ENCODE measurements around the gene USP24. TPM values are rescaled to one million over a fixed set of nuclear protein-coding genes. Genes with fewer than 3 reads are reported as not detected.

The USP24 gene
- total RNA-seq, 1 donor = 43.1 TPM

DNA sequence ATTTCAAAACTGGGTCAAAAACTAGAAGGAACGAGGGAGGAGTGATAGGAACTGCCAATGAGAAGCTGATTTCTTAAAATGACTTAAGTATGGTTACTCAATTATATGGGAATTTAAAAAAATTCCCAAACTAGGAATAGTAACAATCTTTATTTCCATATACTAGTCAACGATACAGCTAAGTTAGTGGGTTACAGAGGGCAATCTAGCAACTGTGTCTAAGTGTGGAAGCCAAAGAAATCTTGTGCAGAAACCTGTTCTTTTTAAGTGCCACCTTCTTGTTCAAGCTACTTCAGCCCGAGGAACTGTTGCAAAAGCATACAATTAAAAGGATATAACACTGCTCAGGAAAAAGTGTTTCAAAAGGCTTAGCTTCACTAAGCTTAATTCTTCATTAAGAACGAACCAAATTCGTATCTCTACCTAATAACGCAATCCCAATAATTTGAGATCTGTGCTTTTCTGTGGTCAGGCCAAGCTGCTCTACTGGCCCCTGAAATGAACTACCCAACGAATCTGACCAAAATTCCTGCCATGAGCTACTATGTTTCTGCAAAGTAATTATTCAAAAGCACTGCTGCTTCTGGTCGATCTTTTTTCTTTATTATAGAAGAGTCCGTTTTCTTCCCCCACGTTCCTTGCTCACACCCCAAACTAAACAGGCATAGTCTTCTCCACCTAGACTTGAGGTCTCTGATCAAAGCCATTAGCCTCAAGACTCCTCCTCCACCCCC is 1.8 kb downstream of the USP24 start:
- Histone ChIP-seq H3K4me3 (ENCODE audit: insufficient read depth, low read length) (peak overlapping the region; percentile 91), H3K36me3 (ENCODE audit: insufficient read depth, low read length) (no peaks in the 10 kb centered on the region), H3K27ac (ENCODE audit: low read depth, low read length) (peak overlapping the region; percentile 67), H3K9me3 (ENCODE audit: low read depth, low read length) (no peaks in the 10 kb centered on the region), H4K20me1 (ENCODE audit: insufficient read depth, low read length) (peaks cover 35% of the 10 kb centered on the region), H3K27me3 (ENCODE audit: insufficient read depth, low read length) (no peaks in the 10 kb centered on the region), H3K4me2 (ENCODE audit: insufficient read depth, low read length) (peak overlapping the region; percentile 98), H3K79me2 (ENCODE audit: insufficient read depth, low read length) (peaks cover 75% of the 10 kb centered on the region), H2AFZ (ENCODE audit: low read length) (peak overlapping the region; percentile 66), H3K4me1 (ENCODE audit: insufficient read depth, low read length) (peaks cover 39% of the 10 kb centered on the region)
- DNase-seq (ENCODE audit: insufficient read length, low spot score, missing footprints) = peak; percentile 77
- TF ChIP-seq, protein P1, sequence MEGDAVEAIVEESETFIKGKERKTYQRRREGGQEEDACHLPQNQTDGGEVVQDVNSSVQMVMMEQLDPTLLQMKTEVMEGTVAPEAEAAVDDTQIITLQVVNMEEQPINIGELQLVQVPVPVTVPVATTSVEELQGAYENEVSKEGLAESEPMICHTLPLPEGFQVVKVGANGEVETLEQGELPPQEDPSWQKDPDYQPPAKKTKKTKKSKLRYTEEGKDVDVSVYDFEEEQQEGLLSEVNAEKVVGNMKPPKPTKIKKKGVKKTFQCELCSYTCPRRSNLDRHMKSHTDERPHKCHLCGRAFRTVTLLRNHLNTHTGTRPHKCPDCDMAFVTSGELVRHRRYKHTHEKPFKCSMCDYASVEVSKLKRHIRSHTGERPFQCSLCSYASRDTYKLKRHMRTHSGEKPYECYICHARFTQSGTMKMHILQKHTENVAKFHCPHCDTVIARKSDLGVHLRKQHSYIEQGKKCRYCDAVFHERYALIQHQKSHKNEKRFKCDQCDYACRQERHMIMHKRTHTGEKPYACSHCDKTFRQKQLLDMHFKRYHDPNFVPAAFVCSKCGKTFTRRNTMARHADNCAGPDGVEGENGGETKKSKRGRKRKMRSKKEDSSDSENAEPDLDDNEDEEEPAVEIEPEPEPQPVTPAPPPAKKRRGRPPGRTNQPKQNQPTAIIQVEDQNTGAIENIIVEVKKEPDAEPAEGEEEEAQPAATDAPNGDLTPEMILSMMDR (IDR thresholded peaks at IDR 0.05; ENCODE audit: extremely low read depth, low read depth, low read length) = no peak

GRCh38 chr1:55212349-55213150 is 2.6 kb downstream of the USP24 start:
- TF ChIP-seq, protein P1 (IDR thresholded peaks at IDR 0.05; ENCODE audit: extremely low read depth, low read depth, low read length) = no peak
- H3K36me3 ChIP-seq (ENCODE audit: insufficient read depth, low read length) = no peaks in the 10 kb centered on the region
- H2AFZ ChIP-seq (ENCODE audit: low read length) = no peak overlapping the region
- peaks cover 40% of the 10 kb centered on the region for H3K4me1 ChIP-seq (ENCODE audit: insufficient read depth, low read length)
- peaks cover 82% of the 10 kb centered on the region for H3K79me2 ChIP-seq (ENCODE audit: insufficient read depth, low read length)
- peaks cover 35% of the 10 kb centered on the region for H4K20me1 ChIP-seq (ENCODE audit: insufficient read depth, low read length)
- no peaks in the 10 kb centered on the region for H3K27me3 ChIP-seq (ENCODE audit: insufficient read depth, low read length)
- H3K4me2 ChIP-seq (ENCODE audit: insufficient read depth, low read length) = peak overlapping the region; percentile 98
- H3K9me3 ChIP-seq (ENCODE audit: low read depth, low read length) = no peaks in the 10 kb centered on the region
- peak overlapping the region; percentile 91 for H3K4me3 ChIP-seq (ENCODE audit: insufficient read depth, low read length)
- DNase-seq (ENCODE audit: insufficient read length, low spot score, missing footprints) = no peak
- H3K27ac ChIP-seq (ENCODE audit: low read depth, low read length) = no peak overlapping the region

DNA sequence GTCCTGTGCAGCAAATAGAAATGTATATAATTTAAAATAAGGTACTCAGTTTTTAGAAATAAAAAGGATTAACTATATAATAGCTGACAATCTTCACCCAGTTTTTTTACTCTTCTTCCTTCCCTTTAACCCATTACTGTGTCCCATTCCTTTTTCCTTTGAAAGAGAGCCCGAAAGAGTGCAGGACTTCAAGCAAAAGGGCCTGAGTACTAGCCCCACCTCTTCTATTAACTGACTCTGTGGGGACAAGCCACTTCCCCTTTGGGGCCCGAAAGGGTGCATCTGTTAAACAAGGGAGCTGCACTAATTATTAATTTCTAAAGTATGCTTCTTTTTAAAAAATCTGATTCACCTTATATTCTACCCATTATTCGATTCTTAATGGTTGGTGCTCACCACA is 3.3 kb downstream of the USP24 start:
- H3K9me3 ChIP-seq (ENCODE audit: low read depth, low read length) = no peaks in the 10 kb centered on the region
- no peak overlapping the region for H2AFZ ChIP-seq (ENCODE audit: low read length)
- H4K20me1 ChIP-seq (ENCODE audit: insufficient read depth, low read length) = peaks cover 35% of the 10 kb centered on the region
- H3K4me1 ChIP-seq (ENCODE audit: insufficient read depth, low read length) = peaks cover 40% of the 10 kb centered on the region
- no peak overlapping the region for H3K4me3 ChIP-seq (ENCODE audit: insufficient read depth, low read length)
- peaks cover 89% of the 10 kb centered on the region for H3K79me2 ChIP-seq (ENCODE audit: insufficient read depth, low read length)
- no peak for DNase-seq (ENCODE audit: insufficient read length, low spot score, missing footprints)
- H3K27me3 ChIP-seq (ENCODE audit: insufficient read depth, low read length) = no peaks in the 10 kb centered on the region
- no peaks in the 10 kb centered on the region for H3K36me3 ChIP-seq (ENCODE audit: insufficient read depth, low read length)
- no peak overlapping the region for H3K27ac ChIP-seq (ENCODE audit: low read depth, low read length)
- TF ChIP-seq, protein P1 (IDR thresholded peaks at IDR 0.05; ENCODE audit: extremely low read depth, low read depth, low read length) = no peak
- no peak overlapping the region for H3K4me2 ChIP-seq (ENCODE audit: insufficient read depth, low read length)

Data from osteoblast (primary cell).